WERI-Rb-1 (cell line): ENCODE measurements around the gene SPATC1L.
"Not testable (repeated sequence)": the region's sequence is repeated elsewhere in the genome, so short reads cannot be mapped to it uniquely, and the experiment has no call there.

Source experiments
- DNase-seq: peaks from one replicate; pipeline ENCODE4 v3.0.0-alpha.2; 2020
- H3K27ac ChIP-seq: fragments of 250-450 bp; sonication (Bioruptor Pico); 2 replicates; pipeline ENCODE4 v1.5.1; 2020; ENCODE audit warnings: mild to moderate bottlenecking, moderate library complexity
- H3K27me3 ChIP-seq: fragments of 250-450 bp; sonication (Bioruptor Pico); 2 replicates; pipeline ENCODE4 v1.5.1; 2021; ENCODE audit warnings: mild to moderate bottlenecking, low read depth, moderate library complexity; ENCODE audit not compliant: insufficient read depth, severe bottlenecking
- H3K36me3 ChIP-seq: fragments of 250-450 bp; sonication (Bioruptor Pico); 2 replicates; pipeline ENCODE4 v1.5.1; 2020; ENCODE audit warnings: mild to moderate bottlenecking, moderate library complexity
- H3K4me3 ChIP-seq: 2 replicates; pipeline ENCODE4 v1.5.1; 2011; ENCODE audit warnings: low read depth, mild to moderate bottlenecking, control low read depth, low read length
- H3K9me3 ChIP-seq: fragments of 250-450 bp; sonication (Bioruptor Pico); 2 replicates; pipeline ENCODE4 v1.5.1; 2021; ENCODE audit warnings: mild to moderate bottlenecking, moderate library complexity; ENCODE audit not compliant: severe bottlenecking
- CTCF ChIP-seq: IDR thresholded peaks from 2 replicates; pipeline ENCODE4 v1.5.1; 2011; ENCODE audit warnings: low read depth, mild to moderate bottlenecking, control low read depth, inconsistent platforms, low read length

SPATC1L gene

GRCh38 chr21:46185716-46186115 lies 1.5 kb upstream of the SPATC1L start:
- Histone ChIP-seq H3K4me3 (no peak overlapping the region), H3K27me3 (no peaks in the 10 kb centered on the region), H3K36me3 (peaks cover 17% of the 10 kb centered on the region), H3K27ac (no peak overlapping the region), H3K9me3 (no peaks in the 10 kb centered on the region)
- DNase-seq, result no peak
- no peak for TF ChIP-seq CTCF

GRCh38 chr21:46184625-46185555 lies 631 bp upstream of the SPATC1L start:
- Histone ChIP-seq H3K27ac (peak overlapping the region; percentile 65), H3K27me3 (no peaks in the 10 kb centered on the region), H3K36me3 (peaks cover 9% of the 10 kb centered on the region), H3K4me3 (peak overlapping the region; percentile 61), H3K9me3 (no peaks in the 10 kb centered on the region)
- no peak for TF ChIP-seq CTCF
- peak; percentile 95 for DNase-seq

- DNase-seq, H3K9me3 ChIP-seq, H3K27me3 ChIP-seq, H3K36me3 ChIP-seq: not testable (repeated sequence)
- Histone ChIP-seq H3K4me3 (peak overlapping the region; percentile 61), H3K27ac (peak overlapping the region; percentile 17; the same call in 1 of the 2 replicates)
These were observed 836 bp downstream of the SPATC1L start for GRCh38 chr21:46183337-46183909.

- TF ChIP-seq CTCF, result no peak
- no peak overlapping the region for H3K4me3 ChIP-seq
- H3K36me3 ChIP-seq, result peaks cover 4% of the 10 kb centered on the region
- peak overlapping the region; percentile 17; the same call in 1 of the 2 replicates for H3K27ac ChIP-seq
- DNase-seq, result no peak
- H3K27me3 ChIP-seq, result no peaks in the 10 kb centered on the region
- H3K9me3 ChIP-seq, result peaks cover 2% of the 10 kb centered on the region
These were observed 1.5 kb downstream of the SPATC1L start for GRCh38 chr21:46182548-46183336.

- Histone ChIP-seq H3K4me3 (no peak overlapping the region), H3K27ac (peak overlapping the region; percentile 26; the same call in 1 of the 2 replicates), H3K27me3 (no peaks in the 10 kb centered on the region), H3K9me3 (peaks cover 7% of the 10 kb centered on the region), H3K36me3 (no peaks in the 10 kb centered on the region; the same call in 1 of the 2 replicates)
- no peak for DNase-seq
- TF ChIP-seq CTCF, result no peak
These were observed 2.2 kb downstream of the SPATC1L start for GRCh38 chr21:46181953-46182547.
